Gastrocnemius medialis (tissue), 4 donors: ENCODE data around the gene TMEM14B. TPM values are rescaled to one million over a fixed set of nuclear protein-coding genes. Genes with fewer than 3 reads are reported as not detected.
A peak's percentile ranks its signal among the peaks of the same experiment; 100 is the strongest.
"Not testable (repeated sequence)": the region's sequence is repeated elsewhere in the genome, so short reads cannot be mapped to it uniquely, and the experiment has no call there.

ENCODE experiments used
- ATAC-seq, 2 donors: fragments of 150-250 bp; one replicate each; pipeline ENCODE4 v1.9.1; 2016
- DNase-seq, 2 donors: peaks; one replicate each; pipeline ENCODE4 v3.0.0-alpha.2; 2019
- H3K27ac ChIP-seq, 4 donors: fragments of 200-600 bp; sonication (generic); 1 replicate in 1 of 4; 2 replicates in 3 of 4; pipeline ENCODE4 v1.5.1; 2016 to 2018; ENCODE audit warnings: mild to moderate bottlenecking in 2 of 4, moderate library complexity in 1 of 4
- H3K27me3 ChIP-seq, 3 donors: fragments of 200-600 bp; sonication (generic) in 2 of 3; 1 replicate in 1 of 3; 2 replicates in 2 of 3; pipeline versions ENCODE4 v1.5.1 to v1.6.0; 2016 to 2019; ENCODE audit warnings: mild to moderate bottlenecking in 1 of 3, moderate library complexity in 1 of 3
- H3K36me3 ChIP-seq, 2 donors: fragments of 200-600 bp; sonication (generic) in 1 of 2; one replicate each; pipeline ENCODE4 v1.5.1; 2017 to 2018
- H3K4me1 ChIP-seq, 2 donors: fragments of 200-600 bp; sonication (generic) in 1 of 2; one replicate each; pipeline ENCODE4 v1.5.1; 2016 to 2017; ENCODE audit warnings: mild to moderate bottlenecking in 2 of 2
- H3K4me3 ChIP-seq, 4 donors: fragments of 200-600 bp; sonication (generic) in 3 of 4; 1 replicate in 1 of 4; 2 replicates in 3 of 4; pipeline ENCODE4 v1.5.1; 2016 to 2019; ENCODE audit warnings: mild to moderate bottlenecking in 2 of 4
- H3K9me3 ChIP-seq, 3 donors: fragments of 200-600 bp; sonication (generic) in 2 of 3; 1 replicate in 1 of 3; 2 replicates in 2 of 3; pipeline ENCODE4 v1.5.1; 2016 to 2019
- POLR2A ChIP-seq, 2 donors: fragments of 450-650 bp; IDR thresholded peaks; one replicate each; pipeline ENCODE4 v1.6.1; 2017; ENCODE audit warnings: antibody characterized with exemption in 2 of 2, mild to moderate bottlenecking in 2 of 2, moderate library complexity in 2 of 2
- in situ Hi-C, 4 donors: fragments of 200-750 bp; cut with MboI; loops; one replicate each; pipeline versions ENCODE4 v1.15.0 to v1.8.0; 2017; ENCODE audit warnings: low sequenced_read_pairs in 4 of 4
- intact Hi-C: fragments of 100-400 bp; cut with DNase I; formaldehyde crosslinking; loops from one replicate; pipeline ENCODE4 v1.15.1; 2023; ENCODE audit warnings: low total_unique reads
- total RNA-seq, 4 donors: library from RNA; depleted of rRNA; stranded (reverse); fragments of >200 nt; gene quantifications; one replicate each; pipeline versions ENCODE4 v1.1.0 to v1.2.3, GENCODE V29; 2016
- TF ChIP-seq, protein P1 (sequence below), 5 experiments: fragments of 450-650 bp in 3 of 5; fragments of 200-600 bp in 2 of 5; sonication (generic) in 2 of 5; IDR thresholded peaks in 4 of 5; conservative IDR thresholded peaks in 1 of 5; 1 replicate in 4 of 5; 2 replicates in 1 of 5; pipeline ENCODE4 v1.5.1; 2016 to 2019; ENCODE audit warnings: antibody characterized with exemption in 5 of 5, mild to moderate bottlenecking in 3 of 5, moderate library complexity in 3 of 5

Gene TMEM14B
- total RNA-seq, 4 donors from 2014 or later: 68.3 to 93.8 (median 79.4) TPM

DNA sequence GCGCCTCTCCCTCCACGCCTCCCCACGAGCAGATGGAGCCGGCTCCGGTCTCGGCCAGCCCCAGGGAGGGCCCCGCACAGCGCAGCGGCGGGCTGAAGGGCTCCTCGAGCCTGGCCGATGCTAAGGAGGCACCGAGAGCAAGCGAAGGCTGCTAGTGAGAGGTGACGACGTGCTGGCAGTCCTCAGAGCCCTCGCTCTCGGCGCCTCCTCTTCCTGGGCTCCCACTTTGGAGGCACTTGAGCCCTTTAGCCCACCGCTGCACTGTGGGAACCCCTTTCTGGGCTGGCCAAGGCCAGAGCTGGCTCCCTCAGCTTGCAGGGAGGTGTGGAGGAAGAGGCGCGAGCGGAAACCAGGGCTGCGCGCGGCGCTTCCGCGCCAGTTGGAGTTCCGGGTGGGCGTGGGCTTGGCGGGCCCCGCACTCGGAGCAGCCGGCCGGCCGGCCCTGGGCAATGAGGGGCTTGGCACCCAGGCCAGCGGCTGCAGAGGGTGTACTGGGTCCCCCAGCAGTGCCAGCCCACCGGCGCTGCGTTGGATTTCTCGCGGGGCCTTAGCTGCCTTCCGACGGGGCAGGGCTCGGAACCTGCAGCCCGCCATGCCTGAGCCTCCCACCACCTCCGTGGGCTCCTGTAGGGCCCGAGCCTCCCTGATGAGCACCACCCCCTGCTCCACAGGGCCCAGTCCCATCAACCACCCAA lies 27.2 kb upstream of the TMEM14B start:
- in situ Hi-C loops (no loop called here), intact Hi-C loops (no loop called here)
- H3K27me3 ChIP-seq: no peaks in the 10 kb centered on the region
- DNase-seq (no peak), ATAC-seq (no peak)
- TF ChIP-seq, protein P1, sequence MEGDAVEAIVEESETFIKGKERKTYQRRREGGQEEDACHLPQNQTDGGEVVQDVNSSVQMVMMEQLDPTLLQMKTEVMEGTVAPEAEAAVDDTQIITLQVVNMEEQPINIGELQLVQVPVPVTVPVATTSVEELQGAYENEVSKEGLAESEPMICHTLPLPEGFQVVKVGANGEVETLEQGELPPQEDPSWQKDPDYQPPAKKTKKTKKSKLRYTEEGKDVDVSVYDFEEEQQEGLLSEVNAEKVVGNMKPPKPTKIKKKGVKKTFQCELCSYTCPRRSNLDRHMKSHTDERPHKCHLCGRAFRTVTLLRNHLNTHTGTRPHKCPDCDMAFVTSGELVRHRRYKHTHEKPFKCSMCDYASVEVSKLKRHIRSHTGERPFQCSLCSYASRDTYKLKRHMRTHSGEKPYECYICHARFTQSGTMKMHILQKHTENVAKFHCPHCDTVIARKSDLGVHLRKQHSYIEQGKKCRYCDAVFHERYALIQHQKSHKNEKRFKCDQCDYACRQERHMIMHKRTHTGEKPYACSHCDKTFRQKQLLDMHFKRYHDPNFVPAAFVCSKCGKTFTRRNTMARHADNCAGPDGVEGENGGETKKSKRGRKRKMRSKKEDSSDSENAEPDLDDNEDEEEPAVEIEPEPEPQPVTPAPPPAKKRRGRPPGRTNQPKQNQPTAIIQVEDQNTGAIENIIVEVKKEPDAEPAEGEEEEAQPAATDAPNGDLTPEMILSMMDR (IDR thresholded peaks at IDR 0.05 in 4 of 5, conservative IDR thresholded peaks at IDR 0.05 in 1 of 5): no peak
- TF ChIP-seq POLR2A (IDR thresholded peaks at IDR 0.05): no peak
- no peaks in the 10 kb centered on the region for H3K9me3 ChIP-seq
- peak overlapping the region; percentile 36 to 71 (median 57) for H3K4me3 ChIP-seq
- peaks cover 0 to 8% of the 10 kb centered on the region in 2 donors for H3K36me3 ChIP-seq
- peaks cover 22 to 23% of the 10 kb centered on the region in 2 donors for H3K4me1 ChIP-seq
- peak overlapping the region; percentile 40 to 68 (median 66) for H3K27ac ChIP-seq

DNA sequence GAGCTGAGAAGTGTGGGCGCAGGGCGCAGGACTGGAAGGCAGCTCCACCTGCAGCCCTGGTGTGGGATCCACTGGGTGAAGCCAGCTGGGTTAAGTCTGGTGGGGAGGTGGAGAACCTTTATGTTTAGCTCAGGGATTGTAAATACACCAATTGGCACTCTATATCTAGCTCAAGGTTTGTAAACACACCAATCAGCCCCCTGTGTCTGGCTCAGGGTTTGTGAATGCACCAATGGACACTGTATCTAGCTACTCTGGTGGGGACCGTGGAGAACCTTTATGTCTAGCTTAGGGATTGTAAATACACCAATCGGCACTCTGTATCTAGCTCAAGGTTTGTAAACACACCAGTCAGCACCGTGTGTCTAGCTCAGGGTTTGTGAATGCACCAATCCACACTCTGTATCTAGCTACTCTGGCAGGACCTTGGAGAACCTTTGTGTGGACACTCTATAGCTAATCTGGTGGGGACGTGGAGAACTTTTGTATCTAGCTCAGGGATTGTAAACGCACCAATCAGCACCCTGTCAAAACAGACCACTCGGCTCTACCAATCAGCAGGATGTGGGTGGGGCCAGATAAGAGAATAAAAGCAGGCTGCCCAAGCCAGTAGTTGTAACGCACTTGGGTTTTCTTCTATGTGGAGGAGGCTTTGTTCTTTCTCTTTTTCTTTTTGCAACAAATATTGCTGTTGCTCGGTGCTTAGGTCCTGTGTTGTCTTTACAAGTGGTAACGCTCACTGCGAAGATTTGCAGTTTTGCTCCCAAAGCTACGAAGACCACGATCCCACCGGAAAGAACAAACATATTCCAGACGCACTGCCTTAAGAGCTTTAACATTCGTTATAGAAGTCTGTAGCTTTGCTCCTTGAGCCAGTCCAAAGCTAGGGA lies 26.4 kb upstream of the TMEM14B start:
- H3K9me3 ChIP-seq, intact Hi-C loops, in situ Hi-C loops, DNase-seq, H3K27me3 ChIP-seq, ATAC-seq: not testable (repeated sequence)
- Histone ChIP-seq H3K4me3 (peak overlapping the region; percentile 36 to 71 (median 57)), H3K4me1 (peaks cover 26% of the 10 kb centered on the region in 2 donors), H3K27ac (peak overlapping the region; percentile 40 to 68 (median 66)), H3K36me3 (peaks cover 0 to 16% of the 10 kb centered on the region in 2 donors)

DNA sequence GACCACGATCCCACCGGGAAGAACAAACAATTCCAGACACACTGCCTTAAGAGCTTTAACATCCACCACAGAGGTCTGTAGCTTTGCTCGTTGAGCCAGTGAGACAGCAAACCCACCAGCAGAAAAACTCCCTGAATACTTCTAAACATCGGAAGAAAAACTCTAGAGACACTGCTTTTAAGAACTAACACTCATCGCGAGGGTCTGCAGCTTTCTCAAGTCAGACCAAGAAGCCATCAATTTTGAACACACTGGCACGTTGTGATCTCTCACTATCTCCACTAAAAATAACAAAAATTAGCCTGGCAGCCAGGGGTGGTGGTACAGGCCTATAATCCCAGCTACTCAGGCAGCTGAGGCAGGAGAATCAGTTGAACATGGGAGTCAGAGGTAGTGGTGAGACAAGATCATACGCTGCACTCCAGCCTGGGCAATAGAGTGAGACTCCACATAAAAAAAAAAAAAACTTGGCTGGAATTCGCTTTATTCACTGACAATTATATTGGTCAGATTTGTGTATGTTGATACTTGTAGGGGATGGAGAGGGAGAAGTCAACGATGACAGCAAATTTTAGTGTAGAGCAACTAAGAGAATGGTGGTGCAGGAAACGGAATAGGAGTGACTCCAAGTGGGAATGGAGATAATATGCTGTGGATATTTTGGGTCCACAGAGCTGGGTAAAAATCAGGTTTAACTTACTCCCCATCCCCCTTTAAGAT lies 25.6 kb upstream of the TMEM14B start:
- ATAC-seq: peak in 1 of 2 donors; percentile 9
- intact Hi-C loops: loop anchor here (1.0 kb wide), 3 partner anchors 25 to 212 kb away; partner anchors contain the start of genes C6orf52, PAK1IP1 and TMEM14B

DNA sequence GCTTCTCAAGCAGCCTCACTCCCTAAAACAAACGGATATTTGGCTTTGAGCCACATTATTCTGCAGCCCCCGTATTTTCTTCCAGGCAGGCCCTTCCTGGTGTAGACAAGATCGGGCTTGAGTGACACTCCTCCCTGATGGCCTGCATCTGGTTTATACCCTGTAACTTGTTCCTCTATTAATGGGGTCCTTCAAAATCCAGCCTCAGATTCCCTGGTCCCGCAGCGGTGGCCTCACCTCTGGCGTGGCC lies 25.1 kb upstream of the TMEM14B start:
- TF ChIP-seq, protein P1 (IDR thresholded peaks at IDR 0.05 in 4 of 5, conservative IDR thresholded peaks at IDR 0.05 in 1 of 5): no peak
- TF ChIP-seq POLR2A (IDR thresholded peaks at IDR 0.05): no peak
- intact Hi-C loops: loop anchor here (1.0 kb wide), 3 partner anchors 25 to 212 kb away; partner anchors contain the start of genes C6orf52, PAK1IP1 and TMEM14B

More for the DNA sequence above, 25.6 kb upstream of the TMEM14B start:
- Histone ChIP-seq H3K27ac (peak overlapping the region; percentile 87 to 96 (median 90)), H3K36me3 (peaks cover 0 to 20% of the 10 kb centered on the region in 2 donors), H3K9me3 (no peaks in the 10 kb centered on the region), H3K4me1 (peaks cover 26% of the 10 kb centered on the region in 2 donors), H3K4me3 (peak overlapping the region; percentile 64 to 80 (median 73)), H3K27me3 (no peaks in the 10 kb centered on the region)
- DNase-seq: no peak
- TF ChIP-seq, protein P1 (IDR thresholded peaks at IDR 0.05 in 4 of 5, conservative IDR thresholded peaks at IDR 0.05 in 1 of 5): no peak
- no peak for TF ChIP-seq POLR2A (IDR thresholded peaks at IDR 0.05)
- in situ Hi-C loops: no loop called here

More for the DNA sequence above, 25.1 kb upstream of the TMEM14B start:
- H3K27me3 ChIP-seq: no peaks in the 10 kb centered on the region
- DNase-seq (no peak), ATAC-seq (peak in 1 of 2 donors; percentile 3)
- H3K4me3 ChIP-seq: peak overlapping the region; percentile 64 to 80 (median 73)
- no peaks in the 10 kb centered on the region for H3K9me3 ChIP-seq
- H3K36me3 ChIP-seq: peaks cover 0 to 22% of the 10 kb centered on the region in 2 donors
- H3K27ac ChIP-seq: peak overlapping the region; percentile 87 to 96 (median 90)
- in situ Hi-C loops: no loop called here
- H3K4me1 ChIP-seq: peaks cover 26% of the 10 kb centered on the region in 2 donors
